Keratinocyte (primary cell): ENCODE data around the gene TOMM20L. TPM values are rescaled to one million over a fixed set of nuclear protein-coding genes. Genes with fewer than 3 reads are reported as not detected.

Experiments used
- DNase-seq: peaks from one replicate; pipeline ENCODE4 v3.0.0-alpha.2; 2011; ENCODE audit warnings: low read depth, missing footprints, low spot score
- FAIRE-seq: peaks from 2 replicates; lab custom pipeline; 2011; peaks lifted over from hg19 to GRCh38; lab: Jason Lieb, UNC
- H2AFZ ChIP-seq: 2 replicates; pipeline ENCODE4 v1.6.0; 2012; ENCODE audit warnings: low read length, control low read depth, inconsistent platforms; ENCODE audit not compliant: control insufficient read depth
- H3K27ac ChIP-seq: 2 replicates; pipeline ENCODE4 v1.5.1; 2011; ENCODE audit warnings: low read length; ENCODE audit not compliant: control insufficient read depth, insufficient read depth
- H3K27me3 ChIP-seq: 3 replicates; pipeline ENCODE4 v1.6.0; 2011; ENCODE audit warnings: low read length; ENCODE audit not compliant: control insufficient read depth, insufficient read depth; ENCODE audit errors: extremely low read depth
- H3K36me3 ChIP-seq, 2 experiments: 2 replicates in 1 of 2; 3 replicates in 1 of 2; pipeline ENCODE4 v1.5.1; 2011; ENCODE audit warnings: low read length in 2 of 2, mild to moderate bottlenecking in 1 of 2; ENCODE audit not compliant: control insufficient read depth in 2 of 2, insufficient read depth in 2 of 2; ENCODE audit errors: extremely low read depth in 1 of 2
- H3K4me1 ChIP-seq: 3 replicates; pipeline ENCODE4 v1.5.1; 2011; ENCODE audit warnings: low read length; ENCODE audit not compliant: control insufficient read depth, insufficient read depth; ENCODE audit errors: extremely low read depth
- H3K4me2 ChIP-seq: 3 replicates; pipeline ENCODE4 v1.6.0; 2011; ENCODE audit warnings: low read depth, low read length; ENCODE audit not compliant: control insufficient read depth, insufficient read depth; ENCODE audit errors: extremely low read depth
- H3K4me3 ChIP-seq, 3 experiments: fragments of 200-600 bp in 1 of 3; sonication (generic) in 1 of 3; 2 replicates in 2 of 3; 3 replicates in 1 of 3; pipeline ENCODE4 v1.5.1; 2011 to 2016; ENCODE audit warnings: low read length in 3 of 3, mild to moderate bottlenecking in 3 of 3, control low read depth in 2 of 3, inconsistent platforms in 1 of 3, low read depth in 1 of 3, mixed read lengths in 1 of 3, mixed run types in 1 of 3, moderate library complexity in 1 of 3; ENCODE audit not compliant: control insufficient read depth in 2 of 3, insufficient read depth in 2 of 3; ENCODE audit errors: extremely low read depth in 1 of 3
- H3K79me2 ChIP-seq: 2 replicates; pipeline ENCODE4 v1.6.0; 2012; ENCODE audit warnings: low read length; ENCODE audit not compliant: control insufficient read depth, insufficient read depth
- H3K9ac ChIP-seq: 3 replicates; pipeline ENCODE4 v1.6.0; 2011; ENCODE audit warnings: low read length; ENCODE audit not compliant: control insufficient read depth, insufficient read depth; ENCODE audit errors: extremely low read depth
- H3K9me1 ChIP-seq: 3 replicates; pipeline ENCODE4 v1.6.0; 2011; ENCODE audit warnings: low read length; ENCODE audit not compliant: control insufficient read depth, insufficient read depth; ENCODE audit errors: extremely low read depth
- H3K9me3 ChIP-seq: 2 replicates; pipeline ENCODE4 v1.5.1; 2012; ENCODE audit warnings: low read depth, low read length; ENCODE audit not compliant: control insufficient read depth
- H4K20me1 ChIP-seq: 3 replicates; pipeline ENCODE4 v1.6.0; 2011; ENCODE audit warnings: low read length; ENCODE audit not compliant: control insufficient read depth, insufficient read depth; ENCODE audit errors: extremely low read depth
- EZH2 ChIP-seq: IDR thresholded peaks from one replicate; pipeline ENCODE4 v1.6.1; 2012; ENCODE audit warnings: inconsistent platforms, mild to moderate bottlenecking, low read length, moderate library complexity
- dilution Hi-C: fragments of 300-500 bp; cut with MboI; formaldehyde crosslinking; loops from one replicate; pipeline ENCODE4 v1.7.0; 2020; ENCODE audit warnings: low sequenced_read_pairs; ENCODE audit not compliant: extremely low pct_ligation_motif_present
- polyA plus RNA-seq, 5 experiments: library from polyadenylated mRNA; depleted of rRNA in 3 of 5; stranded (reverse) in 3 of 5; stranded (forward) in 1 of 5; unstranded in 1 of 5; fragments of >200 nt; gene quantifications; 1 replicate in 1 of 5; 2 replicates in 3 of 5; 3 replicates in 1 of 5; pipeline versions ENCODE4 v1.2.1 to v1.2.3, GENCODE V29; 2011 to 2012; ENCODE audit warnings: missing spikeins in 2 of 5, low read depth in 1 of 5, low replicate concordance in 1 of 5
- TF ChIP-seq, protein P1 (sequence below), 3 experiments: IDR thresholded peaks in 1 of 3; conservative IDR thresholded peaks in 1 of 3; optimal IDR thresholded peaks in 1 of 3; 2 replicates in 2 of 3; 3 replicates in 1 of 3; pipeline versions ENCODE3 to v1.5.1; 2011; ENCODE audit warnings: low read length in 3 of 3, mild to moderate bottlenecking in 3 of 3, moderate library complexity in 2 of 3, control low read depth in 1 of 3, inconsistent platforms in 1 of 3; ENCODE audit not compliant: insufficient read depth in 2 of 3; ENCODE audit errors: extremely low read depth in 1 of 3

Gene TOMM20L
- polyA plus RNA-seq, 1 donor (not counting 4 experiments of a cell fraction or from before 2014, with no cell fraction given), result not detected

DNA sequence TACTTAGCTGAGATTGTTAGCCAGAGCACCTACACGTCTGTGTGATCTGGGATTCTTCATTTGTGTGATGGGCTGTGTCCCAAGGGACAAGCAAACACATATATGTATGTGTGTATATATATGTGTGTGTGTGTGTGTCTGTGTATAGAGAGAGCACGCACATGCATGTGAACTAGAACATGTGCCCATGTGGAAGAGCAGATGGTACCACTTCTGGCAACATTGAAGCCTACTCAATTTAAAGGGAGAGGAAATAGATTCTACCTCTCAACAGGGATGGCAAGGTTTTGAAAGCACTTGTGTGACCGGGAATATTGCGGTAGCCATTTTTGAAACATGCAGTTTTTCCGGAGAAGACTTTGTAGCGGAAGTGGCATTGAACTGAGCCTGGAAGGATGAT, 1.4 kb downstream of the TOMM20L start:
- Histone ChIP-seq H3K36me3 (no peaks in the 10 kb centered on the region), H3K4me1 (peaks cover 4% of the 10 kb centered on the region), H3K9me3 (no peaks in the 10 kb centered on the region), H3K27me3 (no peaks in the 10 kb centered on the region), H3K9me1 (no peaks in the 10 kb centered on the region), H3K79me2 (no peaks in the 10 kb centered on the region), H2AFZ (no peak overlapping the region), H3K4me2 (no peak overlapping the region), H3K27ac (no peak overlapping the region), H3K4me3 (no peak overlapping the region), H3K9ac (no peak overlapping the region), H4K20me1 (no peaks in the 10 kb centered on the region)
- dilution Hi-C loops, result no loop called here
- DNase-seq (no peak), FAIRE-seq (no peak)
- TF ChIP-seq, protein P1, sequence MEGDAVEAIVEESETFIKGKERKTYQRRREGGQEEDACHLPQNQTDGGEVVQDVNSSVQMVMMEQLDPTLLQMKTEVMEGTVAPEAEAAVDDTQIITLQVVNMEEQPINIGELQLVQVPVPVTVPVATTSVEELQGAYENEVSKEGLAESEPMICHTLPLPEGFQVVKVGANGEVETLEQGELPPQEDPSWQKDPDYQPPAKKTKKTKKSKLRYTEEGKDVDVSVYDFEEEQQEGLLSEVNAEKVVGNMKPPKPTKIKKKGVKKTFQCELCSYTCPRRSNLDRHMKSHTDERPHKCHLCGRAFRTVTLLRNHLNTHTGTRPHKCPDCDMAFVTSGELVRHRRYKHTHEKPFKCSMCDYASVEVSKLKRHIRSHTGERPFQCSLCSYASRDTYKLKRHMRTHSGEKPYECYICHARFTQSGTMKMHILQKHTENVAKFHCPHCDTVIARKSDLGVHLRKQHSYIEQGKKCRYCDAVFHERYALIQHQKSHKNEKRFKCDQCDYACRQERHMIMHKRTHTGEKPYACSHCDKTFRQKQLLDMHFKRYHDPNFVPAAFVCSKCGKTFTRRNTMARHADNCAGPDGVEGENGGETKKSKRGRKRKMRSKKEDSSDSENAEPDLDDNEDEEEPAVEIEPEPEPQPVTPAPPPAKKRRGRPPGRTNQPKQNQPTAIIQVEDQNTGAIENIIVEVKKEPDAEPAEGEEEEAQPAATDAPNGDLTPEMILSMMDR (optimal IDR thresholded peaks at IDR 0.05 in 1 of 3, IDR thresholded peaks at IDR 0.05 in 1 of 3, conservative IDR thresholded peaks at IDR 0.05 in 1 of 3; ENCODE audit: extremely low read depth in 1 of 3, insufficient read depth in 2 of 3, low read length in 3 of 3), result no peak
- TF ChIP-seq EZH2, result no peak

DNA sequence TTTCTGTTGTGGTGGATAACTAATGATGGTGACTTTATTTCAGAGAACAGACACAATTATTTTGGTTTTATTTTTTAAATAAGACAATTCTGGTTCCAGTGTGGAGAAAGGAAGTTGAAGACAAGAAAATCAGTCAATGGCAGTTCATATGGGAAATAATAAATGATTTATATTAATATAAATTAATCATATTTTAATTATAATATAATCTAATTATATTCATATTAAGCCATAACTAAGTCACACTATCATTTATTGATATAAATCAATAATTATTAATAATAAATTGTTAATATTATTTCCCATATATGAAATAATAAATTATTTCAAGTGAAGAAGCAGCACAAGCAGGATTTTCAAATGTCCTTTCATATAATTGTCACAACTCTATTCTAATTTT, 2.8 kb downstream of the TOMM20L start:
- Histone ChIP-seq H3K9ac (no peak overlapping the region), H3K4me3 (no peak overlapping the region), H3K27ac (no peak overlapping the region), H4K20me1 (no peaks in the 10 kb centered on the region), H3K27me3 (no peaks in the 10 kb centered on the region), H3K9me1 (no peaks in the 10 kb centered on the region), H2AFZ (no peak overlapping the region), H3K4me2 (no peak overlapping the region), H3K9me3 (no peaks in the 10 kb centered on the region), H3K36me3 (no peaks in the 10 kb centered on the region), H3K79me2 (no peaks in the 10 kb centered on the region), H3K4me1 (peaks cover 4% of the 10 kb centered on the region)
- DNase-seq, result no peak
- FAIRE-seq, result no peak
- TF ChIP-seq, protein P1 (optimal IDR thresholded peaks at IDR 0.05 in 1 of 3, IDR thresholded peaks at IDR 0.05 in 1 of 3, conservative IDR thresholded peaks at IDR 0.05 in 1 of 3; ENCODE audit: extremely low read depth in 1 of 3, insufficient read depth in 2 of 3, low read length in 3 of 3), result no peak
- no peak for TF ChIP-seq EZH2
- dilution Hi-C loops, result no loop called here
